ENCODE data around the gene TENT5C.

Gene TENT5C

GRCh38 chr1:117592155-117592554, 13.7 kb upstream of the TENT5C start:
- DNase-seq (ENCODE audit: low spot score), result no peak

- DNase-seq (ENCODE audit: low spot score), result no peak
These were observed 11.4 kb upstream of the TENT5C start for GRCh38 chr1:117594261-117594990.

- DNase-seq (ENCODE audit: low spot score), result no peak
These were observed 9.7 kb upstream of the TENT5C start for GRCh38 chr1:117596023-117596720.

- no peak for DNase-seq (ENCODE audit: low spot score)
These were observed 7.4 kb upstream of the TENT5C start for GRCh38 chr1:117598489-117598888.

GRCh38 chr1:117599286-117600221, 6.3 kb upstream of the TENT5C start:
- no peak for DNase-seq (ENCODE audit: low spot score)

GRCh38 chr1:117600325-117600943, 5.4 kb upstream of the TENT5C start:
- no peak for DNase-seq (ENCODE audit: low spot score)

GRCh38 chr1:117600966-117601365, 4.9 kb upstream of the TENT5C start:
- DNase-seq (ENCODE audit: low spot score), result no peak

GRCh38 chr1:117602862-117603261, 3.0 kb upstream of the TENT5C start:
- DNase-seq (ENCODE audit: low spot score), result no peak

GRCh38 chr1:117605164-117605773, 579 bp upstream of the TENT5C start:
- DNase-seq (ENCODE audit: low spot score), result no peak

GRCh38 chr1:117606649-117607430, 992 bp downstream of the TENT5C start:
- no peak for DNase-seq (ENCODE audit: low spot score)

- DNase-seq (ENCODE audit: low spot score), result no peak
These were observed 1.6 kb downstream of the TENT5C start for GRCh38 chr1:117607471-117607870.

- DNase-seq (ENCODE audit: low spot score), result no peak
These were observed 2.3 kb downstream of the TENT5C start for GRCh38 chr1:117608115-117608615.

GRCh38 chr1:117608758-117609157, 2.9 kb downstream of the TENT5C start:
- DNase-seq (ENCODE audit: low spot score), result no peak

GRCh38 chr1:117609471-117609911, 3.6 kb downstream of the TENT5C start:
- no peak for DNase-seq (ENCODE audit: low spot score)

- DNase-seq (ENCODE audit: low spot score), result no peak
These were observed 4.2 kb downstream of the TENT5C start for GRCh38 chr1:117610036-117610435.

- no peak for DNase-seq (ENCODE audit: low spot score)
These were observed 5.3 kb downstream of the TENT5C start for GRCh38 chr1:117611121-117611601.

- DNase-seq (ENCODE audit: low spot score), result no peak
These were observed 6.1 kb downstream of the TENT5C start for GRCh38 chr1:117611894-117612483.

- no peak for DNase-seq (ENCODE audit: low spot score)
These were observed 6.8 kb downstream of the TENT5C start for GRCh38 chr1:117612517-117613248.

- DNase-seq (ENCODE audit: low spot score), result no peak
These were observed 7.6 kb downstream of the TENT5C start for GRCh38 chr1:117613249-117613968.
